GM21381 (cell line): ENCODE measurements around the gene PHACTR1.
A peak's percentile ranks its signal among the peaks of the same experiment; 100 is the strongest.
"Not testable (repeated sequence)": the region's sequence is repeated elsewhere in the genome, so short reads cannot be mapped to it uniquely, and the experiment has no call there.

Experiments used
- ATAC-seq: cut with Tn5 transposase; IDR thresholded peaks from one replicate; pipeline ENCODE4 v1.9.1; 2021; ENCODE audit warnings: mild to moderate bottlenecking, moderate library complexity; ENCODE audit not compliant: unreplicated experiment

The PHACTR1 gene

GRCh38 chr6:13326031-13326586 lies 609.5 kb downstream of the PHACTR1 start:
- not testable (repeated sequence) for ATAC-seq

GRCh38 chr6:13327691-13328075 lies 611.1 kb downstream of the PHACTR1 start:
- no peak for ATAC-seq

- ATAC-seq, result peak; percentile 93
These were observed 611.7 kb downstream of the PHACTR1 start, which contains the start of gene TBC1D7 for GRCh38 chr6:13328076-13328874. Gene TBC1D7 (minus strand): TSS chr6:13328537. CDS start chr6:13326898, 1,639 bp downstream.

GRCh38 chr6:13328875-13329183 lies 612.3 kb downstream of the PHACTR1 start:
- no peak for ATAC-seq

- no peak for ATAC-seq
These were observed 615.2 kb downstream of the PHACTR1 start for GRCh38 chr6:13331516-13332348.

GRCh38 chr6:13332349-13332706 lies 615.8 kb downstream of the PHACTR1 start:
- no peak for ATAC-seq

GRCh38 chr6:13334953-13335352 lies 618.4 kb downstream of the PHACTR1 start:
- ATAC-seq, result no peak

- ATAC-seq, result no peak
These were observed 620.0 kb downstream of the PHACTR1 start for GRCh38 chr6:13336553-13336952.

- ATAC-seq, result no peak
These were observed 621.5 kb downstream of the PHACTR1 start for GRCh38 chr6:13338038-13338437.
